GM23338 (cell line): Measurements from ENCODE around the gene PLPP4.

ENCODE experiments used
- CREB1 ChIP-seq: fragments of 250-450 bp; sonication (Bioruptor Pico); IDR thresholded peaks from 2 replicates; pipeline ENCODE4 v1.5.0; 2020; ENCODE audit warnings: low read depth, mild to moderate bottlenecking, moderate library complexity
- CTCF ChIP-seq, 2 experiments: fragments of 200-600 bp in 1 of 2; sonication (generic) in 1 of 2; conservative IDR thresholded peaks; 2 replicates each; pipeline versions ENCODE4 v1.5.1 to v1.6.1; 2016 to 2017; ENCODE audit warnings: antibody characterized with exemption in 2 of 2, low read depth in 2 of 2, mild to moderate bottlenecking in 2 of 2, moderate library complexity in 1 of 2
- EZH2 ChIP-seq: fragments of 200-600 bp; sonication (generic); IDR thresholded peaks from one replicate; pipeline ENCODE4 v1.8.0; 2017; ENCODE audit warnings: antibody characterized with exemption, mild to moderate bottlenecking, low read depth; ENCODE audit not compliant: unreplicated experiment
- EZH2phosphoT487 ChIP-seq: fragments of 200-600 bp; sonication (generic); IDR thresholded peaks from one replicate; pipeline ENCODE4 v1.8.1; 2018; ENCODE audit warnings: antibody characterized with exemption; ENCODE audit not compliant: unreplicated experiment
- JUNB ChIP-seq: IDR thresholded peaks from one replicate; pipeline ENCODE4 v1.6.1; 2016; ENCODE audit warnings: antibody characterized with exemption; ENCODE audit not compliant: unreplicated experiment
- NANOG ChIP-seq: IDR thresholded peaks from 2 replicates; pipeline ENCODE4 v1.6.1; 2016; ENCODE audit warnings: antibody characterized with exemption, borderline replicate concordance
- POLR2AphosphoS5 ChIP-seq: IDR thresholded peaks from 2 replicates; pipeline ENCODE4 v1.6.1; 2016; ENCODE audit warnings: antibody characterized with exemption, low read depth
- REST ChIP-seq: IDR thresholded peaks from one replicate; pipeline ENCODE4 v1.6.1; 2018; ENCODE audit warnings: antibody characterized with exemption; ENCODE audit not compliant: unreplicated experiment
- ZNF114 ChIP-seq: fragments of 250-450 bp; sonication (Bioruptor Pico); IDR thresholded peaks from 2 replicates; pipeline ENCODE4 v1.5.0; 2020; ENCODE audit warnings: mild to moderate bottlenecking, moderate library complexity

GRCh38 chr10:120414946-120415345 is 42.1 kb upstream of the PLPP4 start:
- TF ChIP-seq EZH2phosphoT487 (no peak), POLR2AphosphoS5 (no peak), CTCF (conservative IDR thresholded peaks at IDR 0.05; ENCODE audit: low read depth in 2 of 2) (no peak), EZH2 (no peak), CREB1 (CRISPR knock-in tag) (no peak), JUNB (no peak), REST (no peak), NANOG (no peak), ZNF114 (CRISPR knock-in tag) (no peak)
